Ramos (cell line): ENCODE data around the gene TTLL12.

ENCODE experiments used
- in situ Hi-C: fragments of 300-500 bp; cut with MboI; formaldehyde crosslinking; loops from one replicate; pipeline ENCODE4 v1.14.3; 2022; ENCODE audit warnings: low sequenced_read_pairs; ENCODE audit not compliant: unreplicated experiment

TTLL12 gene

DNA sequence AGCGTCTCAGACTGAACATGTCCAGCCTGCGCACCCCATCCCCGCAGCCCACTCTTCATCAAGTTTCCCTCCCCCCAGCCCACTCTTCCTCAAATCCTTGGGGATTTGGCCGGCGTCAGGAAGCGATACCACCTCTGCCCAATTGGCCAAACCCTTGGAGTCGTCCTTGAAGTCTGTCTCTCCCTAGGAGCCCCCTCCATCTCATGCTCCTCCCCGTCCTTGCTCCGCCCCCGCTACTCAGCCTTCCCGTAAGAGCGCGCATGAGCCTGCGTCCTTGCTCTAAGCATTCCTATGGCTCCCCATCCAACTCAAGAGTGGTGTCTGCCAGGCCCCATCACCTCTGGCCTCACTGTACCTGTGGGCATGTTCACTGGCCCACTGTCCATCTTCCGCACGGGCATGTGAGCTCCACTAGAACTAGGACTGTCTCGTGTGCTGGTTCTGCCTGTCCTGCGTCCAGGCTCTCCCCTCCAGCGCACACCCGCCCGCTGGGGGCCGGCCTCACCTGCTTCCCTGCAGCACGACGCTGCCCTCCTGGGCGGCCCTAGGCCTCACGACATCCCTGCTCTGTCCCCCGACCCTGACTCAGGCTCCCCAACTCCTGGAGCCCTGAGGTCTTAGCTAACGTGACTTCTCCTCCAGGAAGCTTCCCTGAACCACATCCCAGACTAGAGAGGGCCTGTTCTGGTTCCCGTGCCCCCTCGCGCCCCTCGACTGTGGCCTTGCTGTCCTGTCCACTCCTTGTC is 30.5 kb upstream of the TTLL12 start:
- in situ Hi-C loops = no loop called here

DNA sequence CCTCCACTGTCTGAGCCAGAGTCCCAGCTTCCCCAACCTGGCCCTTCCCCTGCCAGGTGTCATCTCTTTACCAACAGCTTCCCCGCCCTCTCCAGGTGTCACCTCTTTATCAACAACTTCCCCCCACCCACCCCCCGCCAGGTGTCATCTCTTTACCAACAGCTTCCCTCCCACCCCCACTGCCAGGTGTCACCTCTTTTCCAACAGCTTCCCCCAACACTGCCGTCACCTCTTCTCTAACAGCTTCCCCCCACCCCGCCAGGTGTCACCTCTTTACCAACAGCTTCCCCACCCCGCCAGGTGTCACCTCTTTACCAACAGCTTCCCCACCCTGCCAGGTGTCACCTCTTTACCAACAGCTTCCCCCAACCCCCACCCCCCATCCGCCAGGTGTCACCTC is 29.8 kb upstream of the TTLL12 start:
- in situ Hi-C loops = no loop called here

DNA sequence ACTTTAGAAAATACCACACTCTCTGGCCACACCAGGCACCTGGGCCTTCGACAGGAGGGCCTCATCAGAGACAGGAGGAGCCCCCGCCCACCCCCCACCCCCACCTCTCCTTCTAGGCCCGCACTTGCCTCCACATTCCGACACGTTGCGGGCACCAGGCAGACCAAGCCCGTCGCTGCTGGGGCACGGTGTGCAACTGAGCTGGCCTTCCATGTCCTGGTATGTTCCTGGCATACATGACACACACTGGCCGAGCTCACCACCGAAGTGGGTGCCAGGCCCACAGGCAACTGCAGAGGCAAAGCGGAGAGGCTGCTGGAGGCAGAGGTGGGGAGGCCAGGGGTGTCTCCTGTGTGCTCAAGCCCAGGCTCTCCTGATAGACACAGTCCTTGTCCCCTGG is 27.0 kb upstream of the TTLL12 start:
- in situ Hi-C loops = no loop called here

DNA sequence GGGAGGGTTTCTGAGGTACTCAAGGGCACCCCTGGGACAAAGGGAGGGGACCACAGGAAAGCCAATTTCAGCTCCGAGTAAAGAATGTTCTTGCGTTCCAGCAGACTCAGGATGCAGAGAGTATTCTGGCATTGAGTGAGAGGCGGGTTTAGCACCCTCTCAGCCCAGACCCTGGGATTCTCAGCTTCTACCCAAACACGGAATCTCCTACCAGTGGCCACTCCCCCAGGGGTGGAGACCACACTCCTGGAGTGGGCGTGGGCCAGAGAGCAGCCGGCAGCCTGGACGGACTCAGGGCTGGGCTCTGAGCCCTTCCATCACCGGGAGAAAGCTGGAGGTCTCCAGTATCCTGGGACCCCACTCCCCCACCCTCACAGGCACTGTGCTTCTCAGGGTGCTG is 26.1 kb upstream of the TTLL12 start:
- in situ Hi-C loops = no loop called here

DNA sequence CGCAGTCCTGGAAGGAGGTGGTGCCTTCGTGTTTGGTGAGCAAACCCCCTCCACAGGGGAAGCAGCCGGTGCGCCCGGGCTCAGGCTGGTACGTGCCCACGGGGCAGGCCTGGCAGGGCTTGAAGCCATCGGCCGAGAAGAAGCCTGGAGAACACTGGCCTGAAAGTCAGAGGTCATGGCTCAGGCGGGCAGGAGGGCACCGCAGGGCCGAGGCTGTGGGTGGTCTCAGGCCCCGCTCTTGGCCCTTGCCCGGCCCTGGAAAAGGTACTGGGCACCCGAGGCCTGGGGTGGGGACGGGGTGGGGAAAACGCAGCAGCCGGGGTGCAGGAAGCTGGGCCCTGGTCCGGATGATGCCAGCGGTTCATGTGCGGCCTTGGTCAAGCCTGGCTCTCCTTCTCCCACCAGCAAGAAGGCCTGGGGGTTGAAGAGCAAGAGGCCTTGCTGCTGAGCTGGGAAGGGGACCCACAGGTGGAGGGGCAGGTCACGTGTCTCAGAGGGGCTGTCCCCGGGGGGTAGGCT is 25.6 kb upstream of the TTLL12 start:
- in situ Hi-C loops = no loop called here

DNA sequence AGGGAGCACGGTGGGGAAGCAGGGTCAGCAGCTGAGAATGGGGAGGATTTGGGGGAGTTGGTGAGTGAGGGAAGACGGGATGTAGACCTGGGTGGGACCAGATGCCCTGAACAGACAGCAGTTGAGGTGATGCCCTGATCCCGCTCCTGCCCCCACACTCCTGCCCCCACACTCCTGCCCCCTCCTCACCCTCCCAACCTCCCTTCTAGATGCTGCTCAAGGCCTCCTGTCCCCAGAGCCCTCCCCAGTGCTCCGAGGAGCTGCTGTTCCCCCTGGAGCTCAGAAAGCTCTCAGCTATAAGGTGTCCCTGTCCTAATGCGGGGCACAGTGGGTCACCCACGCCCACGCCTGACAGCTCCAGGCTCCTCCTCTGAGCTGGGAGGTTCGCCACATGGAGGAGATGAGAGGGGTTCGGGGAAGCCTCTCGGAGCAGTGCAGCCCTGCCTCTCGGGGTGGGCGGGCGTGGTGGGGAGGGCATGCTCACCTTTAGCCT is 25.1 kb upstream of the TTLL12 start:
- in situ Hi-C loops = no loop called here

DNA sequence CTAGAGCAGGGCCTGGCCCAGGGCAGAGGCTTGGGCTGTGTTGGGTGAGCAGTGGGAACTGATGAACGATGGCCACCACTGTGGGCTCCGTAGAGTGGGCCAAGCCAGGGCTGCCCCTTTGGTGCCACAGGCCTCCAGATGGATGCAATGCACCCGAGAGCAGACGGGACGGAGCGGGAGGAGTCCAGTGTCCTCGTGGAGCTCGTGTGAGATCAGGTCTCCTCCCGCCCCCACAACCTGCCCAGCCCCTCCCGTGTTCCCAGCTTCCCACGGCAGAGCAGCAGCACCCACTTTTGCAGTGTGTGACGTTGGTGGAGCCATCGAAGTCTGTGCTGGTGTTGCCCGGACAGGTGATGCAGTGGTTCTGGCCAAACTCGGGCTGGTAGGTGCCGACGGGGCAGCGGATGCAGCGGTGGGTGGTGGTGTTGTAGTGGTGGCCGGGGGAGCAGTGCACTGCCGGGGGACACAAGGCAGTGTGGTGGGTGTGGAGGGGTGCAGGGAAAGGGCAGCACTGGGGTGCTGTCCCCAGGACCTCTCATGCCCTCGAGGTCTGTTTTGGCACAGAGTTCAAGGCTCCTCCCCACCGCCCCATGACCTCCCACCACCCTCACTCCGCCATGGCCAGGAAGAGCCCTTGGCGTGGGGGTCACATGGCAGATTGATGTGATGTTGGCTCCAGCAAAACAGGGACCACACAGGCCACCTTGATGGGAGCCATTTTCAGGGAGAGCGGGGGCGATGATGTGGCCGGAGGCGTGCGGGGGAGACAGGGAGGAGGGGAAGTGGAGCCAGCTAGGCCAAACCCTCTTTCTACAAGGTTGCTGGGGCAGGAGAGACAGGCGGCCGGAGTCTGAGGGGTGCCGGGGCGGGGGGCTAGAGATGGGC is 23.9 kb upstream of the TTLL12 start:
- in situ Hi-C loops = no loop called here

DNA sequence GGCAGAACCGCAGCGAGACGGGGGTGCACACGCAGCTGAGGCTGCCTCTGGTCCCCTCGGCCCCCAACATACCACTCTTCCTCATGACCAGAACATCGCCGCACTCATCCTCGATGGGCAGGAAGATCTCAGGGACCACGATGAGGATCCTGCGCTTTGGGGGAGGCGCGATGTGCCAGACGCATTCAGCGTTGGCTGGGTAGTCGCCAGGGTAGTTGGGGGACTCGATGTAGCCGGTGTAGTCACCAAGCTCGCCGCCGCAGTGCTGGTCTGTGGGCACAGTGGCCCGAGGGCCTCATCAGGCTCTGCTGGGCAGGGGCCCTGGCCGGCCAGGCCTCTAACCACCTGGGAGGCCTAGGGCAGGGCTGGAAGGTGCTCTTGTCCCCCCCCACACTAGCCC is 23.0 kb upstream of the TTLL12 start:
- in situ Hi-C loops = no loop called here

DNA sequence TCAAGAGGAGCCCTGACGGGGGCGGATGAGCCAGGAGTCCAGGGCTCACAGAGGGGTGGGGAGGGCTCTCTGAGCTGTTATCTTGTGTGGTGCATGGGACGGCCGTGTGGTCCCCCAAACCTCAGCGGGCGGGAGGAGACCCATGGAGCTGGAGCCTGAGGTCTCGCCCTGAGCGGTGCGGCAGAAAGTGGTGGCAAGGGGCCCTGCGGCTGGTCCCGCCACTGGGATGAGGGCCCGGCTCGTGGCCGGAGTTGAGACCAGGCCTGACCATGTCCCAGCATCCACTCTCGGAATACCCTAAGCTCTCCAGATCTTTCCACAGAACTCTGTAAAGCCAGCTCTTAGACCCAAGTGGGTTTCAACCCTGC is 22.6 kb upstream of the TTLL12 start:
- in situ Hi-C loops = no loop called here

DNA sequence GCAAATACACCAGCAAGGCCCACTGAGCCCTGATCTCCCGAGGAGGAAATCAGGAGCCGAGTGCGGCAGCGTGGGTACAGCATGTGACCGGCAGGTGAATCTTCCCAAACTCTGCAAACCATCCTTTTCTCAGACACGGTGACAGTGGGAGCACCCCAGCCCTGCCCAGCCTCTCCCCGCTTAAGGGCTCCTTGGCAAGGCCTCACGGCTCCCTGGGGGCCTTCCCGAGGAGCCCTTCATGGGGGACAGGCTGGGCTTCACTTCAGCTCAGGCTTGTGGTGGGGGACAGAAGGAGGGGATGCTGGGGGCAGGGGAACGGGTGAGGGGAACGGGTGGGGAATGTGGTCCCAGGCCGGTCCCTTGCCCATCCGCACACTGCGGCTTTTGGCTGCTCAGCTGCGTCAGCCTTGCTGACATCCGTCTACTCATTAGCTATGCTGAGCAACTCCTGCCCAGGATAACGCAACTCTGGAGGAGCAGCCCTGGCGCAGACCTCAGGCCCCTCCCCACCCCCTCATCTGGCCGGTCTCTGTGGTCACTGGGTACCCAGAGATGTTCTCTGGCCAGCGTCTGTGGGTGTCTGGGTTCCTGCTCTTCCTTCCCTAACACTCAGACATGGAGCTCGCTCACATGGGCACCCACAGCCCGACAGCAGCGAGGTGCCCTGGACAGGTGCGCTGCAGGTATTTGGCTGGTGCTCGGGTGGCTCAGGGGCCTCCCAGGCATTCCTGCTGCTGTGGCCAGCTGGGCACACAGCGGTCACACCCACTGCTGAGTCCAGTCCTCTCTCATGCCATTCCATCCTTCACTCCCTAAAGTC is 22.0 kb upstream of the TTLL12 start:
- in situ Hi-C loops = no loop called here

DNA sequence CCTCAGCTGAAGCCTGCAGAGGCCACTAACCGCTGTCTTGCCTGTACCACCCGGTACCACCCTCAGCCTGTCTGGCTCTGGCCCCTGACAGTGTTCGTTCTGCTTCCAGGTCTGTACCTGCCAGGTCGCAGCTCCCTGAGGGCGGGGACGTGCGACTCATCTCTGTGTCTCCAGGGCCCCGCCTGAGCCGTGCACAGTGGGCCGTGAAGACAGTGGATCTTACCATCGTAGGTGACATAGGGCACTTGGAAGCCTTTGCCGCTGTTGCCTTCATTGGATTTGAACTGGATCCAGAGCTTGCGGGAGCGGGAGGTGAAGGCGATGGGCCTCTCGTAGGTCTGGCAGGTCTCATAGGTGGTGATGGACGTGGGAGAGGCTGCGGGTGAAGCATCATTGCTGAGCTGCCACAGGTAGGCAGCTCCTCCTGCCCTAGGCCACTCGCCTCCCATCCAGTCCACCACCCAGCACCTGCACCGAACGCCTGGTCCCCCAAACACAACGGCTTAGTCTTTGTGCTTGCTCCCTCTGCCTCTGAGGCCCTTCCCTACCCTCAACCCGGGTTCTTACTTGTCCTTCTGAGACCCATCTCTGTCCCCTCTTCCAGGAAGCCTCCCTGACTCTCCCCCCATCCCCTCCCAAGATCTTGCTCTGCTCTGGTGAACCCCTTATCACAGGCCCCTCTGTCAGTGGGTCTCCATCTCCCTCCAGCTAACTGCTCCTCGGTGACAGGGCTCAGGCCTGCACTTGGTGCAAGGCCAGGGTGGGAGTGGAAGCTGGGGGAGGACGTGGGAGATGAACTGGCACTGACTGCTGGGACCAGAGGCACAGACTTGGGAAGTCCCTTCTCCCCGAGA is 21.1 kb upstream of the TTLL12 start:
- in situ Hi-C loops = no loop called here

DNA sequence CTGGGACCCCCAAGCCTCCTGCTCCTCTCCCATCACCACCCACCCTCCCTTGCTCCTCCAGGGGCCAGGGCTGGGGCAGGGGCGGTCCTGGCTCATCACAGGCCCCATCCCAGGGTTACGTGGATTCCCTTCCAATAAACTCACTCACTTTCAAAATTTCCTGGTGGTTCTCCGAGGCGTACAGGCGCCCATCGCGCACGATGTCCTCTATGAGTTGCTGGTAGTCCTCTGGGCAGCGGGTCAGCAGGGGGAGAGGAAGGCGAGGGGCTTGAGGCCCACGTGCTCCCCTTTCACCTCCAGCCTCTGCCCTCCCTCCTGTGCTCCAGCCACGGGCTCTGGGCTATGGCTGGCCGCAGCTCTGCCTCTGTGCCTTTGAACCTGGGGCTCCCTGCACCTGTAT is 20.5 kb upstream of the TTLL12 start:
- in situ Hi-C loops = no loop called here

DNA sequence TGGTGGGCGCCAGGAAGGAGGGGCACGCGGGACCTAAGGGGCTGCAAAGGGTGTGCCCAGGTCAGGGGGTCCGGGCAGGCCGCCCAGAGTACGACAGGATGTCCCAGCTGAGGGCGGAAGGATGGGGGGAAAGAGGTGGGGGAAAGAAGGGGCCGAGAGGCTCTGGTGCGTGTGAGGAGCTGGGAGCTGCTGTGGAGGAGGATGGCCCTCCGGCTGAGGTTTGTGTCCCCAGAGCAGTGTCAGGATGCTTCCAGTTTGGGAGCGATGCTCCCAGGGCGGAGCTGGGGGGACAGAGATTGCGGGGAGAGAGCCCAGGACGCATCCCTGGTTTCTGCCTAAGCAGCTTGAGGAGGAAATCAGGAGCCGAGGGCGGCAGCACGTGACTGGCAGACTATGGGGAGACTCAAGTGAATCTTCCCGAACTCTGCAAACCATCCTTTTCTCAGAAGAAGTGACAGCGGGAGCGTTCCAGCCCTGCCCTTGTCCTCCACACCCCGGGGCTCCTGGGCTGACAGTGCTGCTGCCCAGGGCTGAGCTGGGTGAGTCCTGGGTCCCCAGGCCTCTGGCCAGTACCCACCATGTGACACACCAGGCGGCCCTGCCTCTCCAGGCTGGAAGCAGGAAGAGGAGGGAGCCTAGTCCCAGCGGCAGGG is 19.7 kb upstream of the TTLL12 start:
- in situ Hi-C loops = no loop called here

DNA sequence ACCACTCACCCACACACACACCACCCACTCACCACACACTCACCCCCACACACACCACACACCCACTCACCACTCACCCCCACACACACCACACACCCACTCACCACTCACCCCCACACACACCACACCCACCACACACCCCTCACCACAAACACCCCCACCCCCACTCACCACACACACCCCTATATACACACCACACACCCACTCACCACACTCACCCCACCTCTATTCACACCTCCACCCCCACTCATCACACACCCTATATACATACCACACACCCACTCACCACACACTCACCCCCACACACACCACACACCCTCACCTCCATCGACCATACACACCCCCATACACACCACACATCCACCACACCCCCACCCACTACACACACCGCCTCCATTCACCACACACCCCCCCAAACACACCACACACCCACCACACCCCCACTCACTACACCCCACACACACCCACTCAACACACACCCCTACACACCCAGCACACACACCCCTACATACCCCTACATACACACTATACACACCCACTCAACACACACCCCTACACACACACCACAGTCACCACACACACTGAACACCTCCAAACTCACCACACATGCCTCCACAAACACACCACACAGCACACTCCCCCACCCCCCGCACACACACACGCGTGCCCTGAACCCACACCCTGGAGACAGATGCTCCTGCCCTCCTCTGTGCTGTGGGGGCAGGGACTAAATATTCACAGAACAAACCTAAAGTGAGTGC is 19.0 kb upstream of the TTLL12 start:
- in situ Hi-C loops = no loop called here

DNA sequence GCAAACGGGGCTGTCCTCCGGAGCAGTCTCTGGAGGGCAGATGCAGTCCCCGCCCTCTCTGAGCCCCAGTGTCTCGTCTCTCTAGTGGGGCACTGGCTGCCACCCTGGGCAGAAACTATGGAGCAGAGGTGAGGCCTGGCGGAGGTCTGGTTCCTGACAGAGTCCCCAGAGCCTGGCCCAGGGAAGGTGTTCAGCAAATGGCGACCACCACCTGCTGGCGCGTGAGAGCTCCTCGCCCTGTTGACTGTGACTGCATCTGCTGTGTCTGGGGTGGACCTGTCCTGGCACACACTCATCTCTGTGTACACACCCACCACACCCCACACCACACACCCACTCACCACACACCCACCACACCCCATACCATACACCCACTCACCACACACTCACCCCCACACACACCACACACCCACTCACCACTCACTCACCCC is 18.3 kb upstream of the TTLL12 start:
- in situ Hi-C loops = no loop called here

DNA sequence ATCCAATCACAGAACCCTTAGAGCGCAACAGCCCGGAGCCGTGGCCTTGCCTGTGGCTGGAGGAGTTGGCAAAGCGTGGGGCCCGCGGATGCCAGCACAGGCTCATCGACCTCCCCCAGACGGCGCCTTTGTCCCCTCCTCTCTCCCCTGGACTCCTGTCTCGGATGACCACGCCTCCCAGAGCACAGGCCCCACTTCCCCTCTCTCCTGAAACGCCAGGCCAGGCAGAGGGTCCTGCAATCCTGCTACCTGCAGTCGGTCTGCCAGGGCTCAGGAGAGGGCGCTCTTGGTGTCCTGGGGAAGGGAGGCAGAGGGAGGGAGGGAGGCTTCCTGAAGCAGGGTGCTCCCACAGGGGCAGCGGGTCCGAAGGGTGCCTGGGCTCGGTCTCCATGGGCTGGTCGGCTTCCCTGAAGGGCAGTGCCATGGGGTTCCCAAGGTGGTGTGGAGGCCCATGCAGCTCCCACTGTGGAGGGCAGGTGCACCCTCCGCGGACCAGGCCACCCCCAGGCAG is 16.6 kb upstream of the TTLL12 start:
- in situ Hi-C loops = no loop called here

DNA sequence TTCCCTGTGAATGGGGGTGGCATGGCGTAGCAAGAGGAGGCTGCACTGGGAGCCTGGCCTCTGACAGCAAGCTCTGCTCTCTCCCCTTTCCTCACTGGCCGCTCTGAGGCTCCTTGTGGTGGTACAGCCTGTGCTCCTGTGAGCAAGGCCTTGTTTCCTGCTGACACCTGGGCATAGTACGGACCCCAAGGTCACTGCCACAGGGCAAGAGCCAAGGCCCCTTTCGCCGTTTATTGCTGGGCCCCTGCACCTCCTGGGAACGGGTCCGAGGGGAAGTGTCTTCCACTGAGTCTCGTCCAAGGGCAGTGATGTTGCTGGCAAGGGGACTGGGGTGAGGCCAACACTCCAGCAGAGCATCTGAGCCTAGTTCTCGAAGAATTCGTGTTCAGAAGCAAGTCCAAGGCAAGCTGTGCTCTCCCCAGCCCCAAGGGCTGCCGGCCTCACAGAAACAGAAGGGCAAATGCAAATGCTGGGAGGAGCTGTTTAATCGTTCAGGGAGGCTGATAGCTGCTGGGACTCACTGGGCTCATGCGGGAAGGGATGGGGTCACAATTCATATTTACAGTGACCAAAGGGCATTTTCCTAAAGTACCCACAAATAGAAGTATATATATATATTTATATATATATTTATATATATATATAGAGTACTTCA is 15.9 kb upstream of the TTLL12 start:
- in situ Hi-C loops = no loop called here

DNA sequence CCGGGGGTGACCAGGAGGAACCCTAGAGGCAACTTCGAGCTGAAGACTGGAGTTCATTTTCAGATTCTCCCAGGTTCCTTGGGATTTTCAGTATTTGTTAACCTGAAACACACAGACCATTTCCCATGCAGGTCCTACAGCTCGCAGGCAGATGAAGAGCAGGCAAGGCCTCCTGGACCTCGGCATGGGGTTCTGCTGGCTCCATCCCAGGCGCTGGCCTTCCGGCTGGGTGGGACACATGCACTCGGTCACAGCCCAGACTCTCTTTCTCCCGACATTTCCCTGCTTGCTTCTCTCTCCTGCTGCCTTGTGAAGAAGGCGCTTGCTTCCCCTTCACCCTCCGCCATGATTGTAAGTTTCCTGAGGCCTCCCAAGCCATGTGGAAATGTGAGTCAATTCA is 15.4 kb upstream of the TTLL12 start:
- in situ Hi-C loops = no loop called here
